HepG2 (cell line): Measurements from ENCODE around the gene EEFSEC. TPM values are rescaled to one million over a fixed set of nuclear protein-coding genes. Genes with fewer than 3 reads are reported as not detected.

ENCODE experiments used
- FOXC1 ChIP-seq: sonication (generic); formaldehyde crosslinking; IDR thresholded peaks from 2 replicates; pipeline ENCODE4 v1.8.0; 2022; ENCODE audit warnings: mild to moderate bottlenecking, missing genetic modification reagents, borderline replicate concordance
- FOXO1 ChIP-seq: sonication (generic); formaldehyde crosslinking; IDR thresholded peaks from 2 replicates; pipeline ENCODE4 v1.4.0; 2020; ENCODE audit warnings: missing genetic modification reagents
- HHEX ChIP-seq: IDR thresholded peaks from 2 replicates; pipeline ENCODE4 v1.6.1; 2016; ENCODE audit warnings: control low read depth
- IRF2 ChIP-seq: IDR thresholded peaks from 2 replicates; pipeline ENCODE4 v1.6.1; 2018; ENCODE audit warnings: missing genetic modification reagents, missing compliant biosample characterization
- MZF1 ChIP-seq: sonication (generic); formaldehyde crosslinking; IDR thresholded peaks from 2 replicates; pipeline ENCODE4 v1.8.1; 2023; ENCODE audit warnings: mild to moderate bottlenecking, missing genetic modification reagents, borderline replicate concordance
- NFE2 ChIP-seq: sonication (generic); formaldehyde crosslinking; IDR thresholded peaks from 2 replicates; pipeline ENCODE4 v1.4.0; 2020; ENCODE audit warnings: missing genetic modification reagents
- SMYD3 ChIP-seq: sonication (generic); formaldehyde crosslinking; IDR thresholded peaks from 2 replicates; pipeline ENCODE4 v1.8.1; 2023; ENCODE audit warnings: mild to moderate bottlenecking, missing genetic modification reagents
- TCF12 ChIP-seq, 2 experiments: fragments of 450-650 bp in 1 of 2; sonication (generic) in 1 of 2; formaldehyde crosslinking in 1 of 2; IDR thresholded peaks; 2 replicates each; pipeline versions ENCODE4 v1.6.1 to v1.8.0; 2017 to 2022; ENCODE audit warnings: antibody characterized with exemption in 1 of 2, mild to moderate bottlenecking in 1 of 2, missing genetic modification reagents in 1 of 2, moderate library complexity in 1 of 2
- TP53 ChIP-seq: sonication (generic); formaldehyde crosslinking; conservative IDR thresholded peaks from 2 replicates; pipeline ENCODE4 v1.4.0; 2020; ENCODE audit warnings: missing genetic modification reagents
- ZFP41 ChIP-seq: sonication (generic); formaldehyde crosslinking; IDR thresholded peaks from 2 replicates; pipeline ENCODE4 v1.4.0; 2020; ENCODE audit warnings: mild to moderate bottlenecking, missing genetic modification reagents, borderline replicate concordance
- ZFP90 ChIP-seq: sonication (generic); formaldehyde crosslinking; IDR thresholded peaks from 2 replicates; pipeline ENCODE4 v1.8.0; 2022; ENCODE audit warnings: missing genetic modification reagents, mild to moderate bottlenecking, inconsistent platforms, borderline replicate concordance
- ZFY ChIP-seq: sonication (generic); formaldehyde crosslinking; IDR thresholded peaks from 2 replicates; pipeline ENCODE4 v1.4.0; 2020; ENCODE audit warnings: missing genetic modification reagents
- ZNF780A ChIP-seq: sonication (generic); formaldehyde crosslinking; IDR thresholded peaks from 2 replicates; pipeline ENCODE4 v1.8.0; 2022; ENCODE audit warnings: mild to moderate bottlenecking, missing genetic modification reagents, moderate library complexity
- ZNF781 ChIP-seq: sonication (generic); formaldehyde crosslinking; IDR thresholded peaks from 2 replicates; pipeline ENCODE4 v1.5.1; 2020; ENCODE audit warnings: borderline replicate concordance, mild to moderate bottlenecking, missing genetic modification reagents; ENCODE audit errors: not compliant biosample characterization
- ZNF788 ChIP-seq: sonication (generic); formaldehyde crosslinking; IDR thresholded peaks from 2 replicates; pipeline ENCODE4 v1.5.0; 2020; ENCODE audit warnings: mild to moderate bottlenecking, missing genetic modification reagents, borderline replicate concordance
- polyA plus RNA-seq, 8 experiments: library from polyadenylated mRNA; depleted of rRNA in 3 of 8; stranded (reverse) in 7 of 8; unstranded in 1 of 8; fragments of >200 nt; fragmentation: Illumina TruSeq in 4 of 8; extraction: Trizol in 4 of 8; gene quantifications; 2 replicates each; pipeline versions ENCODE4 v1.2.1 to v1.2.3, GENCODE V29; 2011 to 2016; ENCODE audit warnings: low read depth in 4 of 8, missing spikeins in 1 of 8, mixed read lengths in 1 of 8; ENCODE audit not compliant: insufficient read depth in 1 of 8
- total RNA-seq, 5 experiments: library from RNA; depleted of rRNA; stranded (reverse); fragments of >200 nt; fragmentation: Illumina TruSeq; extraction: Trizol; gene quantifications; 2 replicates each; pipeline ENCODE4 v1.2.3, GENCODE V29; 2016; ENCODE audit warnings: low read depth in 1 of 5
- TF ChIP-seq, protein P1 (sequence below): sonication (generic); formaldehyde crosslinking; IDR thresholded peaks from 2 replicates; pipeline ENCODE4 v1.4.0; 2020; ENCODE audit warnings: missing genetic modification reagents, borderline replicate concordance
- TF ChIP-seq, protein P2 (sequence below), 2 experiments: sonication (generic) in 1 of 2; formaldehyde crosslinking in 1 of 2; IDR thresholded peaks; 2 replicates each; pipeline versions ENCODE4 v1.4.0 to v1.6.1; 2016 to 2020; ENCODE audit warnings: borderline replicate concordance in 1 of 2, low read depth in 1 of 2, mild to moderate bottlenecking in 1 of 2, missing genetic modification reagents in 1 of 2
- TF ChIP-seq, protein P3 (sequence below): sonication (generic); formaldehyde crosslinking; IDR thresholded peaks from 2 replicates; pipeline ENCODE4 v1.5.1; 2020; ENCODE audit warnings: mild to moderate bottlenecking, missing genetic modification reagents, moderate library complexity

EEFSEC gene
- total and polyA plus RNA-seq, 2 of the 13 experiments (the other 11 are each of a cell fraction or from before 2014, with no cell fraction given) = 6.4 to 24.2 TPM

DNA sequence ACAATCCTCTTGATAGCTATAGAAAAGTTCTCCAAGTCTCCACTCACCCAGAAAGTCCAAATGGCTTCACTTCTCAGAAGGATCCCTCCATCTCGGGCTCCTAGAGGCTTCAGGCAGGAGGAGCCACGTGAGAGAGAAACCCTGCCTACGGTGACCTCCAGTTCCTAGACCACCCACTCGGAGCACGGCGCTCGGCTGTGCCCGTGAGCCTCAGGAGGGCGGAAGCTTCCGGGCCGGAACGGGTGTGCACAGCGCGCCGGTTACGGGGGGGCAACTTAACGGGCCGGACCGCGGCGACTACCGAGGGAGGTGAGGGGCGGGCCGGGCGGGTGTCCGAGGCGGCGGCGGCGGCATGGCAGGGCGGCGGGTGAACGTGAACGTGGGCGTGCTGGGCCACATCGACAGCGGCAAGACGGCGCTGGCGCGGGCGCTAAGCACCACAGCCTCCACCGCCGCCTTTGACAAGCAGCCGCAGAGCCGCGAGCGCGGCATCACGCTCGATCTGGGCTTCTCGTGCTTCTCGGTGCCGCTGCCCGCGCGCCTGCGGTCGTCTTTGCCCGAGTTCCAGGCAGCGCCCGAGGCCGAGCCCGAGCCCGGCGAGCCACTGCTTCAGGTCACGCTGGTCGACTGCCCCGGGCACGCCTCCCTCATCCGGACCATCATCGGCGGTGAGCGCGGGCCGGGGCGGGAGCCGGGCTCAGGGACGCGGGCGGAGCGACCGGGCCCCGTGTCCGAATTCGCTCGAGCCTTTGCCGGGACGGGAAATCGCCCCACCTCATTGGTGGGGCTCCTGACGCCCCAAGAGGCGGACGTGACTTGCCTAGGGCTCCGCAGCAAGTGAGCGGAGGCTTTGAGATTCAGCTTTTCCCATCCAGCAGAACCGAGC lies at the start of gene EEFSEC (continued):
- TF ChIP-seq, protein P1, sequence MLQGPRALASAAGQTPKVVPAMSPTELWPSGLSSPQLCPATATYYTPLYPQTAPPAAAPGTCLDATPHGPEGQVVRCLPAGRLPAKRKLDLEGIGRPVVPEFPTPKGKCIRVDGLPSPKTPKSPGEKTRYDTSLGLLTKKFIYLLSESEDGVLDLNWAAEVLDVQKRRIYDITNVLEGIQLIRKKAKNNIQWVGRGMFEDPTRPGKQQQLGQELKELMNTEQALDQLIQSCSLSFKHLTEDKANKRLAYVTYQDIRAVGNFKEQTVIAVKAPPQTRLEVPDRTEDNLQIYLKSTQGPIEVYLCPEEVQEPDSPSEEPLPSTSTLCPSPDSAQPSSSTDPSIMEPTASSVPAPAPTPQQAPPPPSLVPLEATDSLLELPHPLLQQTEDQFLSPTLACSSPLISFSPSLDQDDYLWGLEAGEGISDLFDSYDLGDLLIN (CRISPR knock-in tag) = 0 out of 2 replicates have a peak, but pooled peaks have one; percentile 80
- TF ChIP-seq TCF12 (IDR thresholded peaks at IDR 0.05) (no peak), TCF12 (CRISPR knock-in tag; IDR thresholded peaks at IDR 0.05) (peak; percentile 66; the same call in 1 of the 2 replicates), FOXO1 (CRISPR knock-in tag) (peak; percentile 74), ZNF788 (CRISPR knock-in tag) (peak; percentile 95), ZFP90 (CRISPR knock-in tag) (no peak), ZNF780A (CRISPR knock-in tag) (peak; percentile 89), ZNF781 (CRISPR knock-in tag) (peak; percentile 35), ZFP41 (peak; percentile 76; the same call in 1 of the 2 replicates), FOXC1 (peak; percentile 69), IRF2 (CRISPR knock-in tag) (peak; percentile 93), MZF1 (CRISPR knock-in tag) (no peak), TP53 (CRISPR knock-in tag) (0 out of 2 replicates have a peak, but pooled peaks have one; percentile 32), HHEX (CRISPR knock-in tag) (no peak), NFE2 (CRISPR knock-in tag) (no peak), SMYD3 (CRISPR knock-in tag) (0 out of 2 replicates have a peak, but pooled peaks have one; percentile 41), ZFY (peak; percentile 83; the same call in 1 of the 2 replicates)
- TF ChIP-seq, protein P2, sequence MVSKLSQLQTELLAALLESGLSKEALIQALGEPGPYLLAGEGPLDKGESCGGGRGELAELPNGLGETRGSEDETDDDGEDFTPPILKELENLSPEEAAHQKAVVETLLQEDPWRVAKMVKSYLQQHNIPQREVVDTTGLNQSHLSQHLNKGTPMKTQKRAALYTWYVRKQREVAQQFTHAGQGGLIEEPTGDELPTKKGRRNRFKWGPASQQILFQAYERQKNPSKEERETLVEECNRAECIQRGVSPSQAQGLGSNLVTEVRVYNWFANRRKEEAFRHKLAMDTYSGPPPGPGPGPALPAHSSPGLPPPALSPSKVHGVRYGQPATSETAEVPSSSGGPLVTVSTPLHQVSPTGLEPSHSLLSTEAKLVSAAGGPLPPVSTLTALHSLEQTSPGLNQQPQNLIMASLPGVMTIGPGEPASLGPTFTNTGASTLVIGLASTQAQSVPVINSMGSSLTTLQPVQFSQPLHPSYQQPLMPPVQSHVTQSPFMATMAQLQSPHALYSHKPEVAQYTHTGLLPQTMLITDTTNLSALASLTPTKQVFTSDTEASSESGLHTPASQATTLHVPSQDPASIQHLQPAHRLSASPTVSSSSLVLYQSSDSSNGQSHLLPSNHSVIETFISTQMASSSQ (IDR thresholded peaks at IDR 0.05; ENCODE audit: low read depth) = 0 out of 2 replicates have a peak, but pooled peaks have one; percentile 22
- TF ChIP-seq, protein P2 (CRISPR knock-in tag; IDR thresholded peaks at IDR 0.05; ENCODE audit: borderline replicate concordance) = peak; percentile 60; the same call in 1 of the 2 replicates
- TF ChIP-seq, protein P3, sequence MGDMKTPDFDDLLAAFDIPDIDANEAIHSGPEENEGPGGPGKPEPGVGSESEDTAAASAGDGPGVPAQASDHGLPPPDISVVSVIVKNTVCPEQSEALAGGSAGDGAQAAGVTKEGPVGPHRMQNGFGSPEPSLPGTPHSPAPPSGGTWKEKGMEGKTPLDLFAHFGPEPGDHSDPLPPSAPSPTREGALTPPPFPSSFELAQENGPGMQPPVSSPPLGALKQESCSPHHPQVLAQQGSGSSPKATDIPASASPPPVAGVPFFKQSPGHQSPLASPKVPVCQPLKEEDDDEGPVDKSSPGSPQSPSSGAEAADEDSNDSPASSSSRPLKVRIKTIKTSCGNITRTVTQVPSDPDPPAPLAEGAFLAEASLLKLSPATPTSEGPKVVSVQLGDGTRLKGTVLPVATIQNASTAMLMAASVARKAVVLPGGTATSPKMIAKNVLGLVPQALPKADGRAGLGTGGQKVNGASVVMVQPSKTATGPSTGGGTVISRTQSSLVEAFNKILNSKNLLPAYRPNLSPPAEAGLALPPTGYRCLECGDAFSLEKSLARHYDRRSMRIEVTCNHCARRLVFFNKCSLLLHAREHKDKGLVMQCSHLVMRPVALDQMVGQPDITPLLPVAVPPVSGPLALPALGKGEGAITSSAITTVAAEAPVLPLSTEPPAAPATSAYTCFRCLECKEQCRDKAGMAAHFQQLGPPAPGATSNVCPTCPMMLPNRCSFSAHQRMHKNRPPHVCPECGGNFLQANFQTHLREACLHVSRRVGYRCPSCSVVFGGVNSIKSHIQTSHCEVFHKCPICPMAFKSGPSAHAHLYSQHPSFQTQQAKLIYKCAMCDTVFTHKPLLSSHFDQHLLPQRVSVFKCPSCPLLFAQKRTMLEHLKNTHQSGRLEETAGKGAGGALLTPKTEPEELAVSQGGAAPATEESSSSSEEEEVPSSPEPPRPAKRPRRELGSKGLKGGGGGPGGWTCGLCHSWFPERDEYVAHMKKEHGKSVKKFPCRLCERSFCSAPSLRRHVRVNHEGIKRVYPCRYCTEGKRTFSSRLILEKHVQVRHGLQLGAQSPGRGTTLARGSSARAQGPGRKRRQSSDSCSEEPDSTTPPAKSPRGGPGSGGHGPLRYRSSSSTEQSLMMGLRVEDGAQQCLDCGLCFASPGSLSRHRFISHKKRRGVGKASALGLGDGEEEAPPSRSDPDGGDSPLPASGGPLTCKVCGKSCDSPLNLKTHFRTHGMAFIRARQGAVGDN (CRISPR knock-in tag) = peak; percentile 98
